ENCODE data around the gene CHRD.

The CHRD gene

DNA sequence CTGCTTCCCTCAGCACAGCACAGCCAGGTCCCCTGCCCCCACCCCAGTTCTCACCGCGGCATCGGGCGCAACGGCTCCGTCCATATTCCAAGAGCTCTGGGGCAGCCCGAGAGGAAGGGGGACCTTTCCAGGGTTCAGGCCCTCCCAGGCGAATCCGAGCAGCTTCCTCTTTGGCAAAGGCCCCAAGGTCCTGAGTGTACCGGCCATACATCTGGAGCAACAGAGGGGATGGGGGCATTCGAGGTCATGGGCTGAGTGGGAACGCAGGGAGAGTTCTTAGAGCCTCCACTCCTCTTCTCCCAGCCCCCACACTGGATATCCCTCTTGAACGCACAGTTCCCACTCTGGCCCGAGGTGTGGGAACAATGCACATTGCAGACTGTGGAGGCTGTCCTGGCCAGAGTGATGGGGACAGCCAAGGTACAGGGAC is 20.9 kb upstream of the CHRD start:
- no peak overlapping the region for H3K4me3 ChIP-seq (ENCODE audit: low read depth, low read length)
- TF ChIP-seq, protein P1, sequence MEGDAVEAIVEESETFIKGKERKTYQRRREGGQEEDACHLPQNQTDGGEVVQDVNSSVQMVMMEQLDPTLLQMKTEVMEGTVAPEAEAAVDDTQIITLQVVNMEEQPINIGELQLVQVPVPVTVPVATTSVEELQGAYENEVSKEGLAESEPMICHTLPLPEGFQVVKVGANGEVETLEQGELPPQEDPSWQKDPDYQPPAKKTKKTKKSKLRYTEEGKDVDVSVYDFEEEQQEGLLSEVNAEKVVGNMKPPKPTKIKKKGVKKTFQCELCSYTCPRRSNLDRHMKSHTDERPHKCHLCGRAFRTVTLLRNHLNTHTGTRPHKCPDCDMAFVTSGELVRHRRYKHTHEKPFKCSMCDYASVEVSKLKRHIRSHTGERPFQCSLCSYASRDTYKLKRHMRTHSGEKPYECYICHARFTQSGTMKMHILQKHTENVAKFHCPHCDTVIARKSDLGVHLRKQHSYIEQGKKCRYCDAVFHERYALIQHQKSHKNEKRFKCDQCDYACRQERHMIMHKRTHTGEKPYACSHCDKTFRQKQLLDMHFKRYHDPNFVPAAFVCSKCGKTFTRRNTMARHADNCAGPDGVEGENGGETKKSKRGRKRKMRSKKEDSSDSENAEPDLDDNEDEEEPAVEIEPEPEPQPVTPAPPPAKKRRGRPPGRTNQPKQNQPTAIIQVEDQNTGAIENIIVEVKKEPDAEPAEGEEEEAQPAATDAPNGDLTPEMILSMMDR (IDR thresholded peaks at IDR 0.05; ENCODE audit: low read depth, low read length), result no peak

DNA sequence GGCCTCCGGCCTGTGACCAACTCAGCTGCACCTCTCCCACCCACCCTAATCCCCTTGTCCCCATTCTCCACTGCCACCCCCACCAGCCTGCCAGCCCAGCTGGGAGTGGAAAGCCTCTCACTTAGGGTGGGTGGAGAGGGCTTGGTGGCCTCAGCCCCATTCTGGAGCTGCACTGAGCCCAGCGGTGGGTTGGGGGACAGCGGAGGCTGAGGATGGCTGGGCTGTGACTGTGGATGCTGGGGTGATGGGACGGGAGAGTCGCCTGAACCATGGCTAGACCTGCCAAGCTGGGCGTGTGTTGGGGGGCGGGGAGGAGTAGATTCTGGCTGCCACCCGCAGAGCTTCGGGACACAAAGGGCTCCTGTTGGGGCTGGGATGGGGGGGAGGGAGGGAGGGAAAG is 20.2 kb upstream of the CHRD start:
- no peak overlapping the region for H3K4me3 ChIP-seq (ENCODE audit: low read depth, low read length)
- TF ChIP-seq, protein P1 (IDR thresholded peaks at IDR 0.05; ENCODE audit: low read depth, low read length), result no peak

- H3K4me3 ChIP-seq (ENCODE audit: low read depth, low read length), result peak overlapping the region; percentile 67
- TF ChIP-seq, protein P1 (IDR thresholded peaks at IDR 0.05; ENCODE audit: low read depth, low read length), result no peak
Measured at GRCh38 chr3:184360070-184360928, 19.6 kb upstream of the CHRD start.

DNA sequence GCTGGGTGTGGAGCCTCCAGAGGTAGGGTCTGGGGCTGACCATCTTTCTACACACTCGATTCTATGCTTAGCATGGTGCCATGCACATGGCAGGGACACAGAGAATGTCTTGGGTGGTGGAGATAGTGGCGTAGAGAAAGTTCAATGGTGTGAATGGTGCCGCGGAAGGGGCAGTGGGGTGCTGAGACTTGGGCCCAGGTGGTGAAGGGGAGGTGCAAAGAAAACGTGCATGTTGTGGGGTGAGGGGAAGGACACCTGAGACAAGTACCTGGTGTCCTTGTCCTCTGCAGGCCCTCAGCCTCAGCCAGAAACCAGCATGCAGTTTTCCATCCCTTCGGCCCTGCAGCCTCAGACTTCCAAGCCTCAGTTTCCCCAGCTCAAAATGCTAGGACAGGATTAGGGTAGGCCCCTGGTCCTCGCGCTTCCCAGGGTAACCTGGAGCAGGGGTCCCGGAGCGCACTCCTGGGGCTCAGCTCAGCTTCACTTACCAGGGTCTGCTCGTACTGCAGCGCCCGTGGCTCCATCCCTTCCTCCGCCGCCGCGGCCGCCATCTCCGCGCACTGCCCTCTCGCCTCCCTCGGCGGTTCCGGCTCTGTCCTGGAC is 18.8 kb upstream of the CHRD start:
- TF ChIP-seq, protein P1 (IDR thresholded peaks at IDR 0.05; ENCODE audit: low read depth, low read length), result no peak
- peak overlapping the region; percentile 67 for H3K4me3 ChIP-seq (ENCODE audit: low read depth, low read length)

DNA sequence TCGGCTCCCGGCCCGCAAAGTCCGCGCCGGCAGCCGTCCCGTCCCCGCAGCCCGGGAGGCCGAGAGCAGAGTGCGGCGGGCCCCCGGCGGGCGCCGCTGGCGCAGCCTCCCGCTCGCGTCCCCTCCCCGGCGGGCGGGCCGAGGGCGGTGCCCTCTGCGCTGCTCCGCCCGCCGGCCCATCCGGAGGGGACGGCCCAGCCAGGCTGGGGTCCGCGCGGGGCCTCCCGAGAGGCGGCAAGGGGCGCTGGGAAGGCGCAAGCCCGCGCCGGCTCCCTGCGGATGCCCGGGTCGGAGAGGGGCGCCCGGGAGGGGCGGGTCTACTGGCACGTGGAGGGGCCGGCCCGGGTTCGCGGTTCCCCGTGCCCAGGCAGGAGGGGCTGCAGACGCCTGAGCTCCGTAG is 18.3 kb upstream of the CHRD start, which contains the start of the genes CLCN2 and POLR2H:
TSS of gene CLCN2 (minus strand) at position 74 of the 400 bp plus-strand sequence. CDS start 126 bp downstream, outside the sequence.
TSS of gene POLR2H (plus strand) at position 179 of the 400 bp plus-strand sequence. CDS start 1,783 bp downstream, outside the sequence.
- peak within 1 kb of the TSS; percentile 67 for H3K4me3 ChIP-seq (ENCODE audit: low read depth, low read length)
- TF ChIP-seq, protein P1 (IDR thresholded peaks at IDR 0.05; ENCODE audit: low read depth, low read length), result no peak

GRCh38 chr3:184361932-184362667 is 17.8 kb upstream of the CHRD start:
- H3K4me3 ChIP-seq (ENCODE audit: low read depth, low read length), result peak overlapping the region; percentile 67
- TF ChIP-seq, protein P1 (IDR thresholded peaks at IDR 0.05; ENCODE audit: low read depth, low read length), result no peak
